Measurements from ENCODE around the gene LRRC8C.

Gene LRRC8C

DNA sequence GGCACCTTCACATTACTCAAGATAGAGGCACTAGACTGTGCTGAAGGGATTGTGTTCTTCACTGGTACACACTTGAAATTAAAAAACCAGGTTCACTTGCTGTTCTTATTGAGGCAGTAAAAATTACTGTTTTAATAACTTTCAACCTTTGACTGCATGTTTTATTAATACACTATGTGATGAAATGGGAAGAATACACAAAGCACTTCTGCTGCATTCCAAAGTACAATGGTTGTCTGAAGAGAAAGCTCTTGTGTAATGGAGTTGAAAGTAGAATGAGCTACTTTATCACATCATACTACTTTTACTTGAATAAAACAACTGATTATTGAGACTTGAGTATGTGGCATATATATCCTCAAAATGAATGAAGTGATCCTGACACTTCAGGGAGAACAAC lies 49.7 kb downstream of the LRRC8C start:
- no peak overlapping the region for H3K4me3 ChIP-seq (ENCODE audit: low read depth, low read length, poor library complexity, severe bottlenecking)
- H3K4me2 ChIP-seq (ENCODE audit: low read length): no peak overlapping the region
- H3K27ac ChIP-seq (ENCODE audit: low read depth, low read length, poor library complexity, severe bottlenecking): no peak overlapping the region
- 0 out of 2 replicates have a peak, but pooled peaks cover under 1% of the 10 kb centered on the region for H3K36me3 ChIP-seq (ENCODE audit: insufficient read depth, low read length)
- no peaks in the 10 kb centered on the region for H3K9me2 ChIP-seq (ENCODE audit: low read depth, low read length)
- no peaks in the 10 kb centered on the region for H3K79me2 ChIP-seq (ENCODE audit: insufficient read depth, low read length)
- H4K20me1 ChIP-seq (ENCODE audit: insufficient read depth, low read length): no peaks in the 10 kb centered on the region
- H3F3A ChIP-seq (ENCODE audit: insufficient read depth, low read length): no peaks in the 10 kb centered on the region
- H3K9ac ChIP-seq (ENCODE audit: low read length): no peak overlapping the region
- 0 out of 2 replicates have a peak, but pooled peaks cover 6% of the 10 kb centered on the region for H3K9me3 ChIP-seq (ENCODE audit: low read length)
- H3K27me3 ChIP-seq (ENCODE audit: insufficient read depth, low read length): no peaks in the 10 kb centered on the region
- no peaks in the 10 kb centered on the region for H3K4me1 ChIP-seq (ENCODE audit: insufficient read depth, low read length, severe bottlenecking)
- H2AFZ ChIP-seq (ENCODE audit: low read length): no peak overlapping the region
- TF ChIP-seq CTCF (IDR thresholded peaks at IDR 0.05; ENCODE audit: low read length): no peak
- TF ChIP-seq EZH2 (IDR thresholded peaks at IDR 0.05; ENCODE audit: borderline replicate concordance, low read length): no peak

DNA sequence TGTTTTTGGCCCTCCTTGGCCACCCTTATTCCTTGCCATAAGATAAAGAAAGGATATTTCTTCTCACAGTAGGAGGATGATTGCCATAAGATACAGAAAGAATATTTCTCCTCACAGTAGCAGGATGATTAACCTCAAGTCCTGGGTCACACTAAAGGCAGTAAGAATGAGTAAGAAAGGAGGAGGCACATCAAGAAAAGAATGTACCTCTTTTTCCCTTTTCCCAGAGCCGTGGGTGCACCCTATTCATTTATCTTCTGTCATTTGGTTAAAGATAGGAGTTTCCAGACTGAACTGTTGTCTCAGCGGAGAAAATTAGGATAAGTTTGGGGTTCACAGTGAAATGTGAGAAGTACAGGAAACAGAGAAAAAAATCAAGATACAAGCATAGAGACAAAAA lies 52.5 kb downstream of the LRRC8C start:
- Histone ChIP-seq H3K36me3 (ENCODE audit: insufficient read depth, low read length) (0 out of 2 replicates have a peak, but pooled peaks cover 8% of the 10 kb centered on the region), H3F3A (ENCODE audit: insufficient read depth, low read length) (no peaks in the 10 kb centered on the region), H2AFZ (ENCODE audit: low read length) (no peak overlapping the region), H4K20me1 (ENCODE audit: insufficient read depth, low read length) (no peaks in the 10 kb centered on the region), H3K9me3 (ENCODE audit: low read length) (0 out of 2 replicates have a peak, but pooled peaks cover 6% of the 10 kb centered on the region), H3K79me2 (ENCODE audit: insufficient read depth, low read length) (no peaks in the 10 kb centered on the region), H3K4me2 (ENCODE audit: low read length) (no peak overlapping the region), H3K4me1 (ENCODE audit: insufficient read depth, low read length, severe bottlenecking) (no peaks in the 10 kb centered on the region), H3K27ac (ENCODE audit: low read depth, low read length, poor library complexity, severe bottlenecking) (no peak overlapping the region), H3K9me2 (ENCODE audit: low read depth, low read length) (no peaks in the 10 kb centered on the region), H3K9ac (ENCODE audit: low read length) (no peak overlapping the region), H3K27me3 (ENCODE audit: insufficient read depth, low read length) (no peaks in the 10 kb centered on the region), H3K4me3 (ENCODE audit: low read depth, low read length, poor library complexity, severe bottlenecking) (no peak overlapping the region)
- TF ChIP-seq CTCF (IDR thresholded peaks at IDR 0.05; ENCODE audit: low read length) (no peak), EZH2 (IDR thresholded peaks at IDR 0.05; ENCODE audit: borderline replicate concordance, low read length) (no peak)

DNA sequence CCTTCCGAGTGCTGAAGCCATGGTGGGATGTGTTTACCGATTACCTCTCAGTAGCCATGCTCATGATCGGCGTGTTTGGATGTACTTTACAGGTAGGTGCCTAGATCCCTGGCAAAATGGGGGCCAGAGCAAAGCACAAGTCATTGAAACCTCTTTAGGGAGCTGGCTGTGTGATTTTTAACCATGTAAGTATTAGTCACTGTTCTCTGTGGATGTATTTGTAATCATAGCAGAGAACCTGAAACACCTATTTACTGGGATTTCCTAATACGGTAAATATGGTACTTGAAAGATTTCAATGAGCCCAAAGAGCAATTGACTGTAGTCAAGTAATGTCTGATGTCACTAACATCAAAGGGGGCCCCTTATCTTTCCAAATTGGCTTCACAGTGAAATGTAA lies 53.6 kb downstream of the LRRC8C start:
- H3K4me2 ChIP-seq (ENCODE audit: low read length): no peak overlapping the region
- TF ChIP-seq CTCF (IDR thresholded peaks at IDR 0.05; ENCODE audit: low read length) (no peak), EZH2 (IDR thresholded peaks at IDR 0.05; ENCODE audit: borderline replicate concordance, low read length) (no peak)
- no peak overlapping the region for H3K9ac ChIP-seq (ENCODE audit: low read length)
- H3K36me3 ChIP-seq (ENCODE audit: insufficient read depth, low read length): 0 out of 2 replicates have a peak, but pooled peaks cover 8% of the 10 kb centered on the region
- H3K9me3 ChIP-seq (ENCODE audit: low read length): 0 out of 2 replicates have a peak, but pooled peaks cover 3% of the 10 kb centered on the region
- no peaks in the 10 kb centered on the region for H3K9me2 ChIP-seq (ENCODE audit: low read depth, low read length)
- H3K4me1 ChIP-seq (ENCODE audit: insufficient read depth, low read length, severe bottlenecking): no peaks in the 10 kb centered on the region
- H2AFZ ChIP-seq (ENCODE audit: low read length): no peak overlapping the region
- no peak overlapping the region for H3K27ac ChIP-seq (ENCODE audit: low read depth, low read length, poor library complexity, severe bottlenecking)
- H4K20me1 ChIP-seq (ENCODE audit: insufficient read depth, low read length): no peaks in the 10 kb centered on the region
- H3K79me2 ChIP-seq (ENCODE audit: insufficient read depth, low read length): no peaks in the 10 kb centered on the region
- no peaks in the 10 kb centered on the region for H3F3A ChIP-seq (ENCODE audit: insufficient read depth, low read length)
- H3K4me3 ChIP-seq (ENCODE audit: low read depth, low read length, poor library complexity, severe bottlenecking): no peak overlapping the region
- H3K27me3 ChIP-seq (ENCODE audit: insufficient read depth, low read length): no peaks in the 10 kb centered on the region

Data from OCI-LY1 (cell line).